Activated T-helper 1 cell treated with anti-CD3 and anti-CD28 coated beads, Interleukin-2, amount 50 U/mL, for 16 hours (primary cell): Measurements from ENCODE around the gene BRF1.
A peak's percentile ranks its signal among the peaks of the same experiment; 100 is the strongest.
"Not testable (repeated sequence)": the region's sequence is repeated elsewhere in the genome, so short reads cannot be mapped to it uniquely, and the experiment has no call there.

ENCODE experiments used
- DNase-seq, 2 donors: peaks; one replicate each; pipeline ENCODE4 v3.0.0-alpha.2; 2020; ENCODE audit warnings: low read depth in 1 of 2, low spot score in 1 of 2

Gene BRF1

GRCh38 chr14:105300542-105301102 is at the start of gene BRF1:
Gene BRF1 (minus strand): TSS chr14:105301001. CDS start chr14:105300629, 372 bp downstream.
- peak; percentile 93 to 95 for DNase-seq

GRCh38 chr14:105349992-105350391 is 49.2 kb upstream of the BRF1 start:
- no peak for DNase-seq

GRCh38 chr14:105348945-105349699 is 48.3 kb upstream of the BRF1 start:
- no peak for DNase-seq

GRCh38 chr14:105348169-105348944 is 47.6 kb upstream of the BRF1 start:
- DNase-seq, result no peak

- DNase-seq, result no peak
Observed at GRCh38 chr14:105347587-105347968, 46.8 kb upstream of the BRF1 start.

GRCh38 chr14:105346876-105347586 is 46.2 kb upstream of the BRF1 start:
- no peak for DNase-seq

GRCh38 chr14:105346200-105346533 is 45.4 kb upstream of the BRF1 start:
- no peak for DNase-seq

GRCh38 chr14:105343194-105343593 is 42.4 kb upstream of the BRF1 start:
- DNase-seq, result no peak

GRCh38 chr14:105340821-105341733 is 40.3 kb upstream of the BRF1 start:
- DNase-seq, result no peak

GRCh38 chr14:105337966-105338741 is 37.4 kb upstream of the BRF1 start:
- no peak for DNase-seq

GRCh38 chr14:105337433-105337832 is 36.6 kb upstream of the BRF1 start:
- no peak for DNase-seq

- no peak for DNase-seq
Observed at GRCh38 chr14:105336477-105337287, 35.9 kb upstream of the BRF1 start.

- DNase-seq, result no peak
Observed at GRCh38 chr14:105335735-105336476, 35.1 kb upstream of the BRF1 start.

GRCh38 chr14:105335231-105335542 is 34.4 kb upstream of the BRF1 start:
- DNase-seq, result not testable (repeated sequence)

GRCh38 chr14:105334383-105335230 is 33.8 kb upstream of the BRF1 start:
- no peak for DNase-seq

- no peak for DNase-seq
Observed at GRCh38 chr14:105333613-105334364, 33.0 kb upstream of the BRF1 start.

GRCh38 chr14:105333020-105333490 is 32.3 kb upstream of the BRF1 start:
- DNase-seq, result no peak
